HepG2 (cell line): Measurements from ENCODE around the gene NEK9. TPM values are rescaled to one million over a fixed set of nuclear protein-coding genes. Genes with fewer than 3 reads are reported as not detected.

Experiments used
- ARNT ChIP-seq: fragments of 450-650 bp; IDR thresholded peaks from 2 replicates; pipeline ENCODE4 v1.6.1; 2017
- FOXO1 ChIP-seq: sonication (generic); formaldehyde crosslinking; IDR thresholded peaks from 2 replicates; pipeline ENCODE4 v1.4.0; 2020; ENCODE audit warnings: missing genetic modification reagents
- NPAS2 ChIP-seq: sonication (generic); formaldehyde crosslinking; IDR thresholded peaks from 2 replicates; pipeline ENCODE4 v1.8.0; 2022; ENCODE audit warnings: mild to moderate bottlenecking, missing genetic modification reagents, borderline replicate concordance
- ZEB1 ChIP-seq: IDR thresholded peaks from 2 replicates; pipeline ENCODE4 v1.6.1; 2012; ENCODE audit warnings: mild to moderate bottlenecking, low read depth, inconsistent platforms; ENCODE audit not compliant: insufficient replicate concordance
- ZNF318 ChIP-seq: sonication (generic); formaldehyde crosslinking; IDR thresholded peaks from 2 replicates; pipeline ENCODE4 v1.4.0; 2020; ENCODE audit warnings: mild to moderate bottlenecking, missing genetic modification reagents
- ZNF710 ChIP-seq: sonication (generic); formaldehyde crosslinking; IDR thresholded peaks from 2 replicates; pipeline ENCODE4 v1.5.0; 2020; ENCODE audit warnings: mild to moderate bottlenecking, missing genetic modification reagents, borderline replicate concordance
- polyA plus RNA-seq, 8 experiments: library from polyadenylated mRNA; depleted of rRNA in 3 of 8; stranded (reverse) in 7 of 8; unstranded in 1 of 8; fragments of >200 nt; fragmentation: Illumina TruSeq in 4 of 8; extraction: Trizol in 4 of 8; gene quantifications; 2 replicates each; pipeline versions ENCODE4 v1.2.1 to v1.2.3, GENCODE V29; 2011 to 2016; ENCODE audit warnings: low read depth in 4 of 8, missing spikeins in 1 of 8, mixed read lengths in 1 of 8; ENCODE audit not compliant: insufficient read depth in 1 of 8
- total RNA-seq, 5 experiments: library from RNA; depleted of rRNA; stranded (reverse); fragments of >200 nt; fragmentation: Illumina TruSeq; extraction: Trizol; gene quantifications; 2 replicates each; pipeline ENCODE4 v1.2.3, GENCODE V29; 2016; ENCODE audit warnings: low read depth in 1 of 5

NEK9 gene
- total and polyA plus RNA-seq, 2 of the 13 experiments (the other 11 are each of a cell fraction or from before 2014, with no cell fraction given), result 16.5 to 27.3 TPM

DNA sequence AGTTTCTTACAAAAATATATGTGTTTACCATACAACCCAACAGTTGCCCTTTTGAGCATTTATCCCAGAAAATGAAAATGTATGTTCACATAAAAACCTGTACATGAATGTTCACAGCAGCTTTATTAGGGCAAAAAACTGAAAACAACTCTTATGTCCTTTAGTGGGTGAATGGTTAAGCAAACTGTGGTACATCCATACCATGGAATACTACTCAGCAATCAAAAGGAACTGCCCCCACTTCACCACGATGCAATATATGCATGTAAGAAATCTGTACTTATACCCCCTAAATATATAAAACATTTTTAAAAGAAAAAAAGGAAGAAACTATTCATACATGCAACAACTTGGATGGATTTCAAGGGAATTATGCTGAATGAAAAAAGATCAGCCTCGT is 6.7 kb upstream of the NEK9 start (continued):
- no peak for TF ChIP-seq ZNF710 (CRISPR knock-in tag)
- no peak for TF ChIP-seq NPAS2
- no peak for TF ChIP-seq ZEB1
- TF ChIP-seq FOXO1 (CRISPR knock-in tag), result no peak
- no peak for TF ChIP-seq ARNT
- no peak for TF ChIP-seq ZNF318 (CRISPR knock-in tag)
